A673 (cell line): ENCODE data around the gene MRPS18A. TPM values are rescaled to one million over a fixed set of nuclear protein-coding genes. Genes with fewer than 3 reads are reported as not detected.

Experiments
- BruUV-seq: library from RNA; stranded (reverse); fragments of 400-500 nt; replicated peaks from 2 replicates; lab custom pipeline; 2021; lab: Mats Ljungman, UMichigan
- CTCF ChIA-PET: fragments of 300-600 bp; sonication (Branson Sonifier 250); formaldehyde crosslinking; loops from one replicate; lab custom pipeline; 2022; ENCODE audit warnings: antibody characterized with exemption; lab: Charles Lee
- POLR2A ChIA-PET: fragments of 300-600 bp; sonication (Branson Sonifier 250); formaldehyde crosslinking; loops from one replicate; lab custom pipeline; 2022; ENCODE audit warnings: antibody characterized with exemption; ENCODE audit not compliant: low non-redundant PET; lab: Charles Lee
- DNase-seq: peaks from one replicate; pipeline ENCODE4 v3.0.0-alpha.2; 2015; ENCODE audit warnings: low spot score
- H3K27ac ChIP-seq: fragments of 200-600 bp; sonication (generic); 2 replicates; pipeline ENCODE4 v1.5.1; 2016; ENCODE audit warnings: mixed run types, low read depth, mild to moderate bottlenecking, mixed read lengths, antibody characterized with exemption, low read length; ENCODE audit not compliant: poor library complexity, severe bottlenecking
- H3K27me3 ChIP-seq: fragments of 200-600 bp; sonication (generic); replicated peaks from 2 replicates; pipeline ENCODE4 v1.6.1; 2017; ENCODE audit warnings: mixed run types, low read depth, mild to moderate bottlenecking, mixed read lengths, antibody characterized with exemption, low read length; ENCODE audit not compliant: insufficient read depth, poor library complexity
- H3K36me3 ChIP-seq: fragments of 200-600 bp; sonication (generic); 2 replicates; pipeline ENCODE4 v1.6.1; 2016; ENCODE audit warnings: mixed run types, mild to moderate bottlenecking, mixed read lengths, antibody characterized with exemption, low read length; ENCODE audit not compliant: insufficient read depth, poor library complexity, severe bottlenecking
- H3K4me1 ChIP-seq: fragments of 200-600 bp; sonication (generic); 2 replicates; pipeline ENCODE4 v1.6.1; 2017; ENCODE audit warnings: mixed run types, mild to moderate bottlenecking, mixed read lengths, antibody characterized with exemption, low read length; ENCODE audit not compliant: insufficient read depth, poor library complexity, severe bottlenecking
- H3K4me3 ChIP-seq: fragments of 200-600 bp; sonication (generic); 2 replicates; pipeline ENCODE4 v1.5.1; 2016; ENCODE audit warnings: low read depth, mixed run types, mild to moderate bottlenecking, mixed read lengths, low read length; ENCODE audit not compliant: poor library complexity, severe bottlenecking
- H3K9me3 ChIP-seq: fragments of 200-600 bp; sonication (generic); 2 replicates; pipeline ENCODE4 v1.6.1; 2016; ENCODE audit warnings: mixed run types, low read depth, mild to moderate bottlenecking, mixed read lengths, antibody characterized with exemption, low read length; ENCODE audit not compliant: poor library complexity, severe bottlenecking
- CTCF ChIP-seq: fragments of 300-800, 200-600 bp; sonication (generic); conservative IDR thresholded peaks from 2 replicates; pipeline ENCODE4 v1.5.1; 2017; ENCODE audit warnings: low read depth, mild to moderate bottlenecking, antibody characterized with exemption, low read length, moderate library complexity, mixed read lengths
- EZH2 ChIP-seq: fragments of 200-600 bp; sonication (generic); IDR thresholded peaks from 2 replicates; pipeline ENCODE4 v1.6.1; 2017; ENCODE audit warnings: borderline replicate concordance, low read depth, mild to moderate bottlenecking, mixed read lengths, antibody characterized with exemption, low read length; ENCODE audit not compliant: poor library complexity, severe bottlenecking
- intact Hi-C: fragments of 100-400 bp; cut with micrococcal nuclease; formaldehyde crosslinking; loops from one replicate; pipeline ENCODE4 v1.10.0; 2022; ENCODE audit not compliant: unreplicated experiment
- total RNA-seq: library from RNA; stranded (reverse); gene quantifications from 2 replicates; pipeline ENCODE4 v1.2.3, GENCODE V29; 2021

Gene MRPS18A
- total RNA-seq, 1 experiment from 2014 or later, result 64.6 TPM

- no peaks in the 10 kb centered on the region for H3K9me3 ChIP-seq
- H3K27ac ChIP-seq, result peak overlapping the region; percentile 69
- ChIA-PET POLR2A (no interaction called here), CTCF (no interaction called here)
- H3K27me3 ChIP-seq, result no peaks in the 10 kb centered on the region
- peak overlapping the region; percentile 66 for H3K4me3 ChIP-seq
- intact Hi-C loops, result no loop called here
- no peak for DNase-seq
- H3K4me1 ChIP-seq, result peaks cover 10% of the 10 kb centered on the region
- TF ChIP-seq CTCF, result no peak
- TF ChIP-seq EZH2, result no peak
- BruUV-seq, result no TSS peak
- no peaks in the 10 kb centered on the region for H3K36me3 ChIP-seq
Observed at GRCh38 chr6:43687079-43687436, 533 bp downstream of the MRPS18A start.

GRCh38 chr6:43683708-43684455, 3.7 kb downstream of the MRPS18A start:
- Histone ChIP-seq H3K9me3 (no peaks in the 10 kb centered on the region), H3K36me3 (peaks cover 17% of the 10 kb centered on the region), H3K4me1 (peaks cover 10% of the 10 kb centered on the region), H3K4me3 (no peak overlapping the region), H3K27me3 (no peaks in the 10 kb centered on the region), H3K27ac (no peak overlapping the region)
- CTCF ChIA-PET, result no interaction called here
- intact Hi-C loops, result no loop called here
- TF ChIP-seq EZH2, result no peak
- no peak for TF ChIP-seq CTCF
- no peak for DNase-seq
- BruUV-seq, result no TSS peak
- POLR2A ChIA-PET, result no interaction called here

DNA sequence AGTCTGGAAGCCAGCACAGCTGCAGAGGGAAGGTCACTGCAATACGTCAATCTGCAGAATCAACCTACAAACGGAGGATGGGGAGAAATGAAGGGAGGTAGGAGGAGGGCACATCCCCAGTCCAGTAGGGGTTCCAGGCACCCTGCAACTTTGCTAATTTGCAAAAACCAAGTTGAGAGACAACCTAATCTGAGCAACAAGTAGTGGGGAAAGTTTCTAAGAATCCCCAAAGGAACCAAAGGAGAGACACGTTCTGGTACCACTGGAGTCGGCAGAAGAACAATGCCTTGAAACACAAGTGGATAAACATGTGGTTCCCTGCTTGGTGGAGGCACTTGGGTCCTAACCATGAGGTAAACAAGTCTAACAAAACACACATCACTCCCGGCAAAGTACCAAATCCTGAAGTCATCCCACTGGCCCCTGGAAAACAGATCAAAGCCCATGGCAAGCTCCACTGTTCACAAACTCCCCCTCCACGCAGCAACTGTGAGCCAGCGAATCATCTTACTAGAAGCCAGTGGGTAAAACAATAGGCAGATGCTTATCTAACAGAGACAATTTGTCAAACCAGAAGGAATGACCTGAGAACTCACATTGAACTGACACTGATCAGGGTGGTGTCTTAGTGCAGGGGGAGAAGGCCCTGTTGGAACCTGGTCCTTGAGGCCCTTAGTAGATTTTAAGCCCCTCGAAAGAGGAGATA, 4.7 kb downstream of the MRPS18A start:
- no peak overlapping the region for H3K27ac ChIP-seq
- CTCF ChIA-PET, result no interaction called here
- no TSS peak for BruUV-seq
- no peaks in the 10 kb centered on the region for H3K9me3 ChIP-seq
- no peak overlapping the region for H3K4me3 ChIP-seq
- no peak for DNase-seq
- POLR2A ChIA-PET, result no interaction called here
- TF ChIP-seq CTCF (no peak), EZH2 (no peak)
- H3K4me1 ChIP-seq, result peaks cover 10% of the 10 kb centered on the region
- intact Hi-C loops, result no loop called here
- peaks cover 27% of the 10 kb centered on the region for H3K36me3 ChIP-seq
- no peaks in the 10 kb centered on the region for H3K27me3 ChIP-seq
